ENCODE measurements around the gene ZNF304. TPM values are rescaled to one million over a fixed set of nuclear protein-coding genes. Genes with fewer than 3 reads are reported as not detected.
A peak's percentile ranks its signal among the peaks of the same experiment; 100 is the strongest.

Gene ZNF304
- total and polyA plus RNA-seq, 8 donors = 7.7 to 19.0 (median 16.4) TPM

GRCh38 chr19:57389730-57390598, 38.9 kb downstream of the ZNF304 start, which contains the start of gene ZNF548:
Gene ZNF548, plus strand, starts transcription at chr19:57389854. Its CDS starts 246 bp downstream, at chr19:57390100.
- ATAC-seq (peak; percentile 99), DNase-seq (peak; percentile 94 to 99 (median 96))
- Histone ChIP-seq H3K36me3 (peaks cover 0 to 13% of the 10 kb centered on the region in 2 donors), H3K27ac (peak within 1 kb of the TSS; percentile 84 to 85), H3K4me3 (peak within 1 kb of the TSS; percentile 93 to 97), H3K9me3 (peaks cover 0 to 7% of the 10 kb centered on the region in 2 donors), H3K27me3 (no peaks in the 10 kb centered on the region), H3K4me1 (peaks cover 13 to 20% of the 10 kb centered on the region in 2 donors)
- intact Hi-C loops (cut with DNase I) = no loop called here
- no peak for TF ChIP-seq CTCF (IDR thresholded peaks at IDR 0.05)

- H3K27ac ChIP-seq = no peak overlapping the region
- H3K27me3 ChIP-seq = no peaks in the 10 kb centered on the region
- peaks cover 5 to 6% of the 10 kb centered on the region in 2 donors for H3K4me1 ChIP-seq
- H3K4me3 ChIP-seq = no peak overlapping the region
- ATAC-seq = no peak
- DNase-seq = no peak
- peaks cover 0 to 47% of the 10 kb centered on the region in 2 donors for H3K9me3 ChIP-seq
- H3K36me3 ChIP-seq = peaks cover 0 to 70% of the 10 kb centered on the region in 2 donors
- intact Hi-C loops (cut with DNase I) = no loop called here
- no peak for TF ChIP-seq CTCF (IDR thresholded peaks at IDR 0.05)
Measured at GRCh38 chr19:57395710-57396109, 44.6 kb downstream of the ZNF304 start.

- DNase-seq = no peak
- Histone ChIP-seq H3K4me3 (no peak overlapping the region), H3K9me3 (peaks cover 0 to 61% of the 10 kb centered on the region in 2 donors), H3K27ac (no peak overlapping the region), H3K36me3 (peaks cover 0 to 71% of the 10 kb centered on the region in 2 donors), H3K27me3 (no peaks in the 10 kb centered on the region), H3K4me1 (no peaks in the 10 kb centered on the region)
- no peak for TF ChIP-seq CTCF (IDR thresholded peaks at IDR 0.05)
- intact Hi-C loops (cut with DNase I) = no loop called here
- no peak for ATAC-seq
Measured at GRCh38 chr19:57398868-57399267, 47.8 kb downstream of the ZNF304 start.

GRCh38 chr19:57403737-57404563, 52.9 kb downstream of the ZNF304 start:
- intact Hi-C loops (cut with DNase I) = no loop called here
- no peak for DNase-seq
- H3K27me3 ChIP-seq = no peaks in the 10 kb centered on the region

More at GRCh38 chr19:57403737-57404563, 52.9 kb downstream of the ZNF304 start:
- H3K9me3 ChIP-seq = peaks cover 0 to 32% of the 10 kb centered on the region in 2 donors
- no peak for TF ChIP-seq CTCF (IDR thresholded peaks at IDR 0.05)
- ATAC-seq = no peak
- H3K36me3 ChIP-seq = peaks cover 0 to 20% of the 10 kb centered on the region in 2 donors
- no peak overlapping the region for H3K4me3 ChIP-seq
- H3K4me1 ChIP-seq = no peaks in the 10 kb centered on the region
- H3K27ac ChIP-seq = no peak overlapping the region
